ENCODE measurements around the gene MUSK.
"Not testable (repeated sequence)": the region's sequence is repeated elsewhere in the genome, so short reads cannot be mapped to it uniquely, and the experiment has no call there.

The MUSK gene

GRCh38 chr9:110695846-110696245 lies 27.3 kb downstream of the MUSK start:
- not testable (repeated sequence) for DNase-seq (ENCODE audit: low spot score)

GRCh38 chr9:110700953-110701352 lies 32.4 kb downstream of the MUSK start:
- no peak for DNase-seq (ENCODE audit: low spot score)

- DNase-seq (ENCODE audit: low spot score): no peak
These were observed 35.1 kb downstream of the MUSK start for GRCh38 chr9:110703669-110704068.

- DNase-seq (ENCODE audit: low spot score): no peak
These were observed 38.8 kb downstream of the MUSK start for GRCh38 chr9:110707419-110707818.

GRCh38 chr9:110710420-110710819 lies 41.8 kb downstream of the MUSK start:
- DNase-seq (ENCODE audit: low spot score): no peak

GRCh38 chr9:110712955-110713354 lies 44.4 kb downstream of the MUSK start:
- DNase-seq (ENCODE audit: low spot score): no peak

GRCh38 chr9:110714314-110714713 lies 45.7 kb downstream of the MUSK start:
- no peak for DNase-seq (ENCODE audit: low spot score)

- DNase-seq (ENCODE audit: low spot score): no peak
These were observed 59.5 kb downstream of the MUSK start for GRCh38 chr9:110728058-110728457.

- no peak for DNase-seq (ENCODE audit: low spot score)
These were observed 61.0 kb downstream of the MUSK start for GRCh38 chr9:110729641-110730040.

- DNase-seq (ENCODE audit: low spot score): no peak
These were observed 62.9 kb downstream of the MUSK start for GRCh38 chr9:110731437-110732028.

- DNase-seq (ENCODE audit: low spot score): no peak
These were observed 70.4 kb downstream of the MUSK start for GRCh38 chr9:110738982-110739381.

- no peak for DNase-seq (ENCODE audit: low spot score)
These were observed 74.3 kb downstream of the MUSK start for GRCh38 chr9:110742741-110743371.

GRCh38 chr9:110744715-110745384 lies 76.3 kb downstream of the MUSK start:
- no peak for DNase-seq (ENCODE audit: low spot score)

- DNase-seq (ENCODE audit: low spot score): no peak
These were observed 77.1 kb downstream of the MUSK start for GRCh38 chr9:110745676-110746075.

GRCh38 chr9:110746211-110746930 lies 77.8 kb downstream of the MUSK start:
- no peak for DNase-seq (ENCODE audit: low spot score)

- no peak for DNase-seq (ENCODE audit: low spot score)
These were observed 79.8 kb downstream of the MUSK start for GRCh38 chr9:110748251-110748893.

- DNase-seq (ENCODE audit: low spot score): no peak
These were observed 81.7 kb downstream of the MUSK start for GRCh38 chr9:110750272-110750671.

- DNase-seq (ENCODE audit: low spot score): no peak
These were observed 83.4 kb downstream of the MUSK start for GRCh38 chr9:110751971-110752370.

- DNase-seq (ENCODE audit: low spot score): no peak
These were observed 84.2 kb downstream of the MUSK start for GRCh38 chr9:110752766-110753165.

- no peak for DNase-seq (ENCODE audit: low spot score)
These were observed 85.2 kb downstream of the MUSK start for GRCh38 chr9:110753731-110754231.

GRCh38 chr9:110755179-110755578 lies 86.6 kb downstream of the MUSK start:
- no peak for DNase-seq (ENCODE audit: low spot score)

- DNase-seq (ENCODE audit: low spot score): no peak
These were observed 89.6 kb downstream of the MUSK start for GRCh38 chr9:110758201-110758600.
